Amniotic stem cell (primary cell): ENCODE data around the gene PYM1.
A peak's percentile ranks its signal among the peaks of the same experiment; 100 is the strongest.

Experiments used
- DNase-seq: peaks from one replicate; lab custom pipeline; 2025; lab: John Stamatoyannopoulos, UW

PYM1 gene

GRCh38 chr12:55927588-55928502, at the start of gene PYM1:
Gene PYM1, minus strand, starts transcription at chr12:55927894. Its CDS starts 133 bp downstream, at chr12:55927761.
- DNase-seq = peak; percentile 31

GRCh38 chr12:55974308-55974730, 46.6 kb upstream of the PYM1 start:
- peak; percentile 26 for DNase-seq

- peak; percentile 100 for DNase-seq
Measured at GRCh38 chr12:55973599-55974307, 46.1 kb upstream of the PYM1 start, which contains the start of gene RAB5B. Gene RAB5B, plus strand, starts transcription at chr12:55974078. Its CDS starts 12,883 bp downstream, at chr12:55986961.

- peak; percentile 24 for DNase-seq
Measured at GRCh38 chr12:55972911-55973598, 45.4 kb upstream of the PYM1 start.

- no peak for DNase-seq
Measured at GRCh38 chr12:55972456-55972855, 44.8 kb upstream of the PYM1 start.

- no peak for DNase-seq
Measured at GRCh38 chr12:55972042-55972441, 44.3 kb upstream of the PYM1 start.

GRCh38 chr12:55970775-55971174, 43.1 kb upstream of the PYM1 start:
- DNase-seq = no peak

GRCh38 chr12:55969356-55969755, 41.7 kb upstream of the PYM1 start:
- no peak for DNase-seq

- DNase-seq = peak; percentile 66
Measured at GRCh38 chr12:55966408-55967281, 39.0 kb upstream of the PYM1 start, which contains the start of gene CDK2. Gene CDK2, plus strand, starts transcription at chr12:55966830. Its CDS starts 179 bp downstream, at chr12:55967009.

GRCh38 chr12:55965941-55966407, 38.3 kb upstream of the PYM1 start, which contains the start of gene PMEL:
Gene PMEL, minus strand, starts transcription at chr12:55966042. Its CDS starts 31 bp downstream, at chr12:55966011.
- DNase-seq = peak; percentile 1

- DNase-seq = no peak
Measured at GRCh38 chr12:55965240-55965639, 37.5 kb upstream of the PYM1 start.

GRCh38 chr12:55963760-55964159, 36.1 kb upstream of the PYM1 start:
- DNase-seq = no peak

GRCh38 chr12:55957106-55957859, 29.6 kb upstream of the PYM1 start:
- DNase-seq = no peak

- peak; percentile 20 for DNase-seq
Measured at GRCh38 chr12:55955800-55956508, 28.3 kb upstream of the PYM1 start.

- no peak for DNase-seq
Measured at GRCh38 chr12:55955344-55955743, 27.6 kb upstream of the PYM1 start.

- no peak for DNase-seq
Measured at GRCh38 chr12:55946553-55946952, 18.9 kb upstream of the PYM1 start.

GRCh38 chr12:55942577-55943136, 15.0 kb upstream of the PYM1 start:
- no peak for DNase-seq

GRCh38 chr12:55942055-55942454, 14.4 kb upstream of the PYM1 start:
- no peak for DNase-seq

GRCh38 chr12:55940065-55940732, 12.5 kb upstream of the PYM1 start:
- DNase-seq = peak; percentile 70
